Measurements from ENCODE around the gene CLDND1.

- TF ChIP-seq CTCF (IDR thresholded peaks at IDR 0.05) (no peak), POLR2A (IDR thresholded peaks at IDR 0.05) (no peak), EP300 (IDR thresholded peaks at IDR 0.05) (no peak)
Measured at GRCh38 chr3:98564282-98565005, 41.7 kb upstream of the CLDND1 start.

Measured in ovary (tissue), 3 donors.